CD14-positive monocyte (primary cell): Measurements from ENCODE around the gene PLCB1. TPM values are rescaled to one million over a fixed set of nuclear protein-coding genes. Genes with fewer than 3 reads are reported as not detected.

ENCODE experiments used
- DNase-seq, 3 donors: peaks; one replicate each; pipeline ENCODE4 v3.0.0-alpha.2; 2011 to 2022
- H2AFZ ChIP-seq: 2 replicates; pipeline ENCODE4 v1.6.0; 2012; ENCODE audit warnings: mild to moderate bottlenecking, low read depth, low read length, inconsistent platforms; ENCODE audit not compliant: insufficient read depth, poor library complexity, severe bottlenecking
- H3K27ac ChIP-seq, 2 donors: 1 replicate in 1 of 2; 2 replicates in 1 of 2; pipeline ENCODE4 v1.5.1; 2012 to 2013; ENCODE audit warnings: low read length in 2 of 2, control low read depth in 1 of 2, inconsistent platforms in 1 of 2, low read depth in 1 of 2, mild to moderate bottlenecking in 1 of 2
- H3K27me3 ChIP-seq, 2 donors: one replicate each; pipeline versions ENCODE4 v1.6.0 to v1.6.1; 2011 to 2013; ENCODE audit warnings: low read length in 2 of 2; ENCODE audit not compliant: control insufficient read depth in 2 of 2, insufficient read depth in 2 of 2
- H3K36me3 ChIP-seq, 2 donors: replicated peaks in 1 of 2; 1 replicate in 1 of 2; 2 replicates in 1 of 2; pipeline versions ENCODE4 v1.5.1 to v1.6.1; 2012 to 2013; ENCODE audit warnings: low read length in 2 of 2, control low read depth in 1 of 2, inconsistent platforms in 1 of 2, mild to moderate bottlenecking in 1 of 2; ENCODE audit not compliant: insufficient read depth in 2 of 2, control insufficient read depth in 1 of 2
- H3K4me1 ChIP-seq, 2 donors: 1 replicate in 1 of 2; 2 replicates in 1 of 2; pipeline versions ENCODE4 v1.5.1 to v1.6.1; 2012 to 2013; ENCODE audit warnings: low read length in 2 of 2, control low read depth in 1 of 2, inconsistent platforms in 1 of 2, mild to moderate bottlenecking in 1 of 2, moderate library complexity in 1 of 2; ENCODE audit not compliant: insufficient read depth in 2 of 2, control insufficient read depth in 1 of 2
- H3K4me2 ChIP-seq: replicated peaks from 2 replicates; pipeline ENCODE3; 2012; ENCODE audit warnings: low read length, moderate library complexity, mild to moderate bottlenecking; ENCODE audit not compliant: poor library complexity, severe bottlenecking; ENCODE audit errors: extremely low read depth
- H3K4me3 ChIP-seq, 3 experiments: fragments of 200-600 bp in 1 of 3; sonication (generic) in 1 of 3; replicated peaks in 1 of 3; 1 replicate in 2 of 3; 2 replicates in 1 of 3; pipeline ENCODE4 v1.5.1; 2011 to 2013; ENCODE audit warnings: low read length in 3 of 3, mild to moderate bottlenecking in 3 of 3, control low read depth in 2 of 3, low read depth in 2 of 3, inconsistent platforms in 1 of 3, moderate library complexity in 1 of 3
- H3K79me2 ChIP-seq: 2 replicates; pipeline ENCODE4 v1.6.0; 2012; ENCODE audit warnings: mild to moderate bottlenecking, control low read depth, inconsistent platforms, low read length, moderate library complexity; ENCODE audit not compliant: insufficient read depth
- H3K9ac ChIP-seq: 2 replicates; pipeline ENCODE4 v1.6.0; 2017; ENCODE audit warnings: low read length, mild to moderate bottlenecking; ENCODE audit not compliant: insufficient read depth, poor library complexity, severe bottlenecking
- H3K9me3 ChIP-seq, 2 donors: replicated peaks in 1 of 2; 1 replicate in 1 of 2; 2 replicates in 1 of 2; pipeline versions ENCODE4 v1.5.1 to v1.6.1; 2012 to 2013; ENCODE audit warnings: low read length in 2 of 2, control low read depth in 1 of 2; ENCODE audit not compliant: control insufficient read depth in 1 of 2, insufficient read depth in 1 of 2
- H4K20me1 ChIP-seq: 2 replicates; pipeline ENCODE4 v1.6.0; 2012; ENCODE audit warnings: mild to moderate bottlenecking, low read length, control low read depth, moderate library complexity; ENCODE audit not compliant: insufficient read depth
- H3K27ac Mint-ChIP-seq, 7 donors: one replicate each; pipeline ENCODE4 v1.8.0; 2020; ENCODE audit warnings: mild to moderate bottlenecking in 7 of 7, mixed read lengths in 7 of 7, moderate library complexity in 6 of 7, inconsistent platforms in 2 of 7
- H3K27me3 Mint-ChIP-seq, 3 donors: one replicate each; pipeline ENCODE4 v1.8.0; 2021 to 2022; ENCODE audit warnings: low read depth in 3 of 3, mild to moderate bottlenecking in 3 of 3, mixed read lengths in 3 of 3, moderate library complexity in 3 of 3, inconsistent platforms in 1 of 3
- H3K36me3 Mint-ChIP-seq, 2 donors: one replicate each; pipeline ENCODE4 v1.8.0; 2020; ENCODE audit warnings: mixed read lengths in 2 of 2, inconsistent platforms in 1 of 2, mild to moderate bottlenecking in 1 of 2
- H3K4me1 Mint-ChIP-seq: one replicate; pipeline ENCODE4 v1.8.0; 2020; ENCODE audit warnings: mild to moderate bottlenecking, mixed read lengths
- H3K4me3 Mint-ChIP-seq, 2 donors: one replicate each; pipeline ENCODE4 v1.8.0; 2020; ENCODE audit warnings: mild to moderate bottlenecking in 2 of 2, mixed read lengths in 2 of 2, moderate library complexity in 1 of 2
- H3K9me3 Mint-ChIP-seq, 7 donors: one replicate each; pipeline ENCODE4 v1.8.0; 2020 to 2022; ENCODE audit warnings: mixed read lengths in 7 of 7, mild to moderate bottlenecking in 6 of 7, moderate library complexity in 6 of 7, inconsistent platforms in 2 of 7
- CTCF ChIP-seq: fragments of 200-600 bp; IDR thresholded peaks from one replicate; pipeline ENCODE4 v1.8.0; 2022; ENCODE audit warnings: antibody characterized with exemption, mild to moderate bottlenecking
- WGBS: methylation state at CpG from one replicate; pipeline ENCODE4 v1.1.5; 2013; ENCODE audit warnings: missing lambda C conversion rate; ENCODE audit not compliant: insufficient coverage; 5-methylcytosine and 5-hydroxymethylcytosine counted together
- intact Hi-C, 2 donors: fragments of 100-400 bp; cut with micrococcal nuclease; formaldehyde crosslinking; loops; one replicate each; pipeline versions ENCODE4 v1.15.0 to v1.15.1; 2023
- polyA plus RNA-seq, 3 donors: library from polyadenylated mRNA; depleted of rRNA in 1 of 3; unstranded in 2 of 3; stranded (reverse) in 1 of 3; fragments of 300-500 nt in 2 of 3; fragments of >200 nt in 1 of 3; fragmentation: Illumina TruSeq in 2 of 3; gene quantifications; 1 replicate in 2 of 3; 2 replicates in 1 of 3; pipeline ENCODE4 v1.2.3, GENCODE V29; 2012 to 2021

PLCB1 gene
- polyA plus RNA-seq, 3 donors: 8.6 to 16.4 (median 13.2) TPM

GRCh38 chr20:8787090-8787489, 655.0 kb downstream of the PLCB1 start:
- Mint-ChIP-seq H3K36me3 (peaks cover 5 to 19% of the 10 kb centered on the region in 2 donors), H3K27ac (peak overlapping the region in 1 of 7 donors; percentile 10), H3K27me3 (no peaks in the 10 kb centered on the region), H3K9me3 (no peaks in the 10 kb centered on the region), H3K4me3 (no peak overlapping the region), H3K4me1 (no peaks in the 10 kb centered on the region)
- H3K4me3 ChIP-seq: no peak overlapping the region
- no peaks in the 10 kb centered on the region for H3K27me3 ChIP-seq
- no peaks in the 10 kb centered on the region for H3K4me1 ChIP-seq
- intact Hi-C loops: no loop called here
- no peaks in the 10 kb centered on the region for H4K20me1 ChIP-seq
- H3K27ac ChIP-seq: no peak overlapping the region
- no peak overlapping the region for H3K9ac ChIP-seq
- TF ChIP-seq CTCF: no peak
- H3K36me3 ChIP-seq: peaks cover 6 to 23% of the 10 kb centered on the region in 2 donors
- no peak overlapping the region for H3K4me2 ChIP-seq
- H3K9me3 ChIP-seq: no peaks in the 10 kb centered on the region
- H3K79me2 ChIP-seq: no peaks in the 10 kb centered on the region
- no peak for DNase-seq
- no peak overlapping the region for H2AFZ ChIP-seq
- WGBS: 100% methylated on average over 1 of the region's 3 CpGs

GRCh38 chr20:8788275-8788674, 656.2 kb downstream of the PLCB1 start:
- H3K79me2 ChIP-seq: no peaks in the 10 kb centered on the region
- H3K27me3 Mint-ChIP-seq: no peaks in the 10 kb centered on the region
- WGBS: 94% methylated on average over 2 of the region's 2 CpGs
- intact Hi-C loops: no loop called here
- no peaks in the 10 kb centered on the region for H3K9me3 ChIP-seq
- no peak for TF ChIP-seq CTCF
- DNase-seq: no peak
- H3K4me1 Mint-ChIP-seq: peaks cover 2% of the 10 kb centered on the region
- no peak overlapping the region for H3K4me3 Mint-ChIP-seq
- peaks cover 6 to 24% of the 10 kb centered on the region in 2 donors for H3K36me3 Mint-ChIP-seq
- no peak overlapping the region for H3K4me2 ChIP-seq
- no peaks in the 10 kb centered on the region for H3K9me3 Mint-ChIP-seq
- no peak overlapping the region for H3K27ac ChIP-seq
- H3K4me3 ChIP-seq: no peak overlapping the region
- no peaks in the 10 kb centered on the region for H3K4me1 ChIP-seq
- H4K20me1 ChIP-seq: no peaks in the 10 kb centered on the region
- H3K9ac ChIP-seq: no peak overlapping the region
- H2AFZ ChIP-seq: no peak overlapping the region
- peaks cover 6 to 26% of the 10 kb centered on the region in 2 donors for H3K36me3 ChIP-seq
- no peak overlapping the region for H3K27ac Mint-ChIP-seq
- H3K27me3 ChIP-seq: no peaks in the 10 kb centered on the region
